Measurements from ENCODE around the gene SLC25A11.

DNA sequence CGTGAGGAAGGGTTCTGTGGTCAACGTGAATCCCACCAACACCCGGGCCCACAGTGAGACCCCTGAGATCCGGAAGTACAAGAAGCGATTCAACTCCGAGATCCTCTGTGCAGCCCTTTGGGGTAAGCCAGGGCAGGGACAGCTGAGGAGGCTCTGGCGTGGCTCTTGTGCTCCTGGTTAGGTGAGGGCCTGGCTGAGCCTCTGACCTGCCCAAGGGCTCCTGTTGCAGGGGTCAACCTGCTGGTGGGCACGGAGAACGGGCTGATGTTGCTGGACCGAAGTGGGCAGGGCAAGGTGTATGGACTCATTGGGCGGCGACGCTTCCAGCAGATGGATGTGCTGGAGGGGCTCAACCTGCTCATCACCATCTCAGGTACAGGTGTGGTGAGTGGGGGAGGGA, 44.7 kb downstream of the SLC25A11 start:
- TF ChIP-seq, protein P1, sequence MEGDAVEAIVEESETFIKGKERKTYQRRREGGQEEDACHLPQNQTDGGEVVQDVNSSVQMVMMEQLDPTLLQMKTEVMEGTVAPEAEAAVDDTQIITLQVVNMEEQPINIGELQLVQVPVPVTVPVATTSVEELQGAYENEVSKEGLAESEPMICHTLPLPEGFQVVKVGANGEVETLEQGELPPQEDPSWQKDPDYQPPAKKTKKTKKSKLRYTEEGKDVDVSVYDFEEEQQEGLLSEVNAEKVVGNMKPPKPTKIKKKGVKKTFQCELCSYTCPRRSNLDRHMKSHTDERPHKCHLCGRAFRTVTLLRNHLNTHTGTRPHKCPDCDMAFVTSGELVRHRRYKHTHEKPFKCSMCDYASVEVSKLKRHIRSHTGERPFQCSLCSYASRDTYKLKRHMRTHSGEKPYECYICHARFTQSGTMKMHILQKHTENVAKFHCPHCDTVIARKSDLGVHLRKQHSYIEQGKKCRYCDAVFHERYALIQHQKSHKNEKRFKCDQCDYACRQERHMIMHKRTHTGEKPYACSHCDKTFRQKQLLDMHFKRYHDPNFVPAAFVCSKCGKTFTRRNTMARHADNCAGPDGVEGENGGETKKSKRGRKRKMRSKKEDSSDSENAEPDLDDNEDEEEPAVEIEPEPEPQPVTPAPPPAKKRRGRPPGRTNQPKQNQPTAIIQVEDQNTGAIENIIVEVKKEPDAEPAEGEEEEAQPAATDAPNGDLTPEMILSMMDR (IDR thresholded peaks at IDR 0.05) = no peak
- TF ChIP-seq POLR2A (IDR thresholded peaks at IDR 0.05) (no peak), POLR2AphosphoS5 (IDR thresholded peaks at IDR 0.05) (no peak)

Measured in stomach (tissue), 4 donors.